ENCODE results near the gene LRRC49. TPM values are rescaled to one million over a fixed set of nuclear protein-coding genes. Genes with fewer than 3 reads are reported as not detected.

The LRRC49 gene
- total and polyA plus RNA-seq, 2 of the 13 experiments (the other 11 are each of a cell fraction or from before 2014, with no cell fraction given), result 0.57 to 1.00 TPM

GRCh38 chr15:71011503-71012155 lies 119.0 kb downstream of the LRRC49 start:
- ChIA-PET CTCF (ENCODE audit: low intra/inter-chr PET ratio, low total read pairs) (interaction anchor here (0.7 to 1.2 kb wide), 3 partner anchors 91 to 789 kb away, joined by 3 to 4 read pairs (median 4); no protein-coding TSS in a partner anchor), POLR2A (no interaction called here)
- WGBS (ENCODE audit: low lambda C conversion rate), result 10% methylated on average over 1 of the region's 1 CpG
- Histone ChIP-seq H2AFZ (ENCODE audit: low read length) (no peak overlapping the region), H3K4me1 (ENCODE audit: insufficient read depth, low read length) (no peaks in the 10 kb centered on the region), H4K20me1 (ENCODE audit: insufficient read depth, low read length) (no peaks in the 10 kb centered on the region), H3K36me3 (replicated peaks in 1 of 2; ENCODE audit: control insufficient read depth in 1 of 2, insufficient read depth in 2 of 2, low read length in 2 of 2) (no peaks in the 10 kb centered on the region), H3K9me3 (ENCODE audit: low read length) (no peaks in the 10 kb centered on the region), H3K79me2 (ENCODE audit: insufficient read depth, low read length) (no peaks in the 10 kb centered on the region), H3K4me3 (replicated peaks in 1 of 3; ENCODE audit: insufficient read depth in 1 of 3, low read depth in 2 of 3, low read length in 3 of 3) (no peak overlapping the region), H3K27me3 (ENCODE audit: control insufficient read depth in 1 of 2, insufficient read depth in 2 of 2, low read length in 2 of 2) (no peaks in the 10 kb centered on the region), H3K27ac (ENCODE audit: extremely low read length, insufficient read depth, low read length) (no peak overlapping the region), H3K9ac (ENCODE audit: insufficient read depth, low read depth, low read length) (no peak overlapping the region), H3K4me2 (ENCODE audit: low read depth, low read length) (no peak overlapping the region)
- FAIRE-seq (no peak), ATAC-seq (no peak), DNase-seq (ENCODE audit: low spot score) (peak; percentile 3)
- intact Hi-C loops (cut with micrococcal nuclease; ENCODE audit: unreplicated experiment) (no loop called here), in situ Hi-C loops (cut with HindIII; ENCODE audit: extremely low pct_ligation_motif_present, low pct_unique_long_range_greater_than_20kb) (no loop called here)
- TF ChIP-seq NCOA1 (CRISPR knock-in tag; IDR thresholded peaks at IDR 0.05) (no peak), NBN (conservative IDR thresholded peaks at IDR 0.05) (no peak), CTCF (CRISPR knock-in tag; IDR thresholded peaks at IDR 0.05) (peak; percentile 32), CEBPZ (IDR thresholded peaks at IDR 0.05; ENCODE audit: low read length) (no peak), STAG1 (CRISPR knock-in tag; IDR thresholded peaks at IDR 0.05) (peak; percentile 56)
- no TSS peak for BruUV-seq (replicated peaks)

Measured in HepG2 (cell line).